CD4-positive, alpha-beta T cell treated with Interleukin-21 for 1 hour (primary cell): Measurements from ENCODE around the gene CYGB.
"Not testable (repeated sequence)": the region's sequence is repeated elsewhere in the genome, so short reads cannot be mapped to it uniquely, and the experiment has no call there.

Experiments used
- DNase-seq: peaks from one replicate; pipeline ENCODE4 v3.0.0-alpha.2; 2020

Gene CYGB

GRCh38 chr17:76519048-76519966 is 18.2 kb downstream of the CYGB start:
- DNase-seq, result no peak

DNA sequence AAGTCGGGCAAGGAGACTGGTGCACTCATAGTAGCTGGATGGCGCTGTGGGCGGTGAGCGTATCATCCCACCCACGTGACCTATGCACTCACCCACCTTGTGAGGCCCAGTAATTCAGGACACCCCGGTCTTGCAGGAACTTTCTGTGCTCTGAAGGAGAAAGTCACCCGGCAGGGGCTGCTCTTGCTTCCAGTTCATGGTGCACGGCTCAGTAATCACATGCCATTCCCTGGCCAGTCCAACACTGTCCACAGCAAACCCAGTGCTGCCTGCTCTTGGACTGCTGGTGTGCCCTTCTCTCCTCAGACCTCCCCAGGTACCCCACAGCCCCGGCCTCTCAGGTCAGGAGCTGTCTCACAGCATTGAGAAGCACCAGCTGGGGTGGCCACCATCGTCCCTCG is 19.9 kb downstream of the CYGB start:
- DNase-seq, result no peak

- DNase-seq, result peak; percentile 91
These were observed 22.1 kb downstream of the CYGB start for GRCh38 chr17:76515274-76515949.

- not testable (repeated sequence) for DNase-seq
These were observed 23.2 kb downstream of the CYGB start for GRCh38 chr17:76514355-76514754.

GRCh38 chr17:76513306-76513692 is 24.2 kb downstream of the CYGB start:
- no peak for DNase-seq

GRCh38 chr17:76512366-76513305 is 24.9 kb downstream of the CYGB start:
- no peak for DNase-seq

GRCh38 chr17:76511668-76512365 is 25.7 kb downstream of the CYGB start:
- no peak for DNase-seq

GRCh38 chr17:76510831-76511244 is 26.7 kb downstream of the CYGB start:
- DNase-seq, result no peak

DNA sequence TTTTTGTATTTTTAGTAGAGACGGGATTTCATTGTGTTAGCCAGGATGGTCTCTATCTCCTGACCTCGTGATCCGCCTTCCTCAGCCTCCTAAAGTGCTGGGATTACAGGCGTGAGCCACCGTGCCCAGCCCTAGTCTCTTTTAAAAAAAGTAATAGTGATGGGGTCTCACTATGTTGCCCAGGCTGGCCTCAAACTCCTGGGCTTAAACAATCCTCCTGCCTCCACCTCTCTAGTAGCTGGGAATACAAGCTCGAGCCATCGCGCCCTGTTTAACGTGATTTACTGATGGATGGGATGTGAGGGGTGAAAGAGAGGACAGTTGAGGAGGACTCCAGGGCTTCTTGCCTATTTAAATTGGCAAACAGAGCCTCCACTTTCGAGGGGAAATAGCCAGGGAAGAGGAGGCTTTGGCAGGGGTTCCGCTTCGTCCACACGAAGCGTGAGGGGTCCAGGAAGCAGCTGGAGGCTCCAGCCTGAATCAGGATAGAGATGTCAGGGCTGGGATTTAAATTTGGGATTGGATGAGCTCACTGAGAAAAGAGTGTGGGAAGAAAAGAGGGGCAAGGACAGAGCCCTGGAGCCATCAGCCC is 28.9 kb downstream of the CYGB start:
- DNase-seq, result not testable (repeated sequence)

DNA sequence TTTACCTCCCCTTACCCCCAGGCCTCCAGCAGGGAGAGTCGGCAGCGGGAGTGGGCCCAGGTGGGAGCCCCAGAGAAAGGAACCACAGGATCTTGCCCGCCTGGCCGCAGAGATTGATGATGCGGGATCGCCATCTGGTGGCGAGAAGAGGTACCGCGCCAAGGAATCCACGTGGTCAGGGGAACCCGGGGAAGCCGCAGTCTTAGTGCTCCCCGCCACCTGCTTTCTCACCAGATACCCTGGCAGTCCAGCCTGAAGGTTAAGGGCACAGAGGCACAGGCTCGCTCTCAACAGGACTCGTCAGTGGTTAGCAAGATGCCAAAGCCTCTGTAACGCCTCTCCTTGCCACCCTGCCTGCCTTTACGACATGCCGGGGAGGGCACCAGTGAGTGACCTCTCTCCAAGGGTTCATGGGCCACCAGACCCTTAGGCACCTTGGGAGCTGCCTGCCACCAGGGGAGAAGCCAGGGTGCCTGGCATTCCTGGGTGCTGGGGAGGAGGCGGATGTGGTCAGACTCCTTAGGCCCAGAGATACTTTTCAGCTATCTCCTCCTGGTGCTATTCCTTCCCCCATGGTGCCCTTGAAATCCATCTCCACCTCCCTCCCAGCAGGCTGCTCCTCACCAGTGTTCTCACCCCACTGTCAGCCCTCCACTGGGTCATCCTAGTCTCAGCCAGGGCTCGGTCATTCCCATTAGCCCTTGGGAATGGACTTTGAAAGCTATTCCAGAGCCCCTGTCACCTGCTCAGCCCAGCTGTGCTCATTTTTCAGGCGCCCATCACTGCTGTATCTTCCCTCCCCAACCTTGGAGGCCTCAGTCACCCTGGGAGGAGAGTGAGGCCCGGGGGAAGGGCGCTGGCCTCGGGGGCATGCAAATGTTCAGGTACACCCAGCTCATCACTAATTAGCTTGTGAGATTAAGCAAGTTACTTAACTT is 30.8 kb downstream of the CYGB start:
- peak; percentile 92 for DNase-seq

- DNase-seq, result no peak
These were observed 33.4 kb downstream of the CYGB start for GRCh38 chr17:76504117-76504516.

GRCh38 chr17:76502341-76503211 is 34.9 kb downstream of the CYGB start:
- DNase-seq, result no peak

- DNase-seq, result no peak
These were observed 35.6 kb downstream of the CYGB start for GRCh38 chr17:76501827-76502307.

GRCh38 chr17:76501018-76501826 is 36.3 kb downstream of the CYGB start, which contains the start of gene RHBDF2:
RHBDF2 (minus strand) TSS chr17:76501423; CDS start chr17:76481524, 19,899 bp downstream.
- DNase-seq, result peak; percentile 96

- DNase-seq, result no peak
These were observed 36.8 kb downstream of the CYGB start for GRCh38 chr17:76500747-76501017.

DNA sequence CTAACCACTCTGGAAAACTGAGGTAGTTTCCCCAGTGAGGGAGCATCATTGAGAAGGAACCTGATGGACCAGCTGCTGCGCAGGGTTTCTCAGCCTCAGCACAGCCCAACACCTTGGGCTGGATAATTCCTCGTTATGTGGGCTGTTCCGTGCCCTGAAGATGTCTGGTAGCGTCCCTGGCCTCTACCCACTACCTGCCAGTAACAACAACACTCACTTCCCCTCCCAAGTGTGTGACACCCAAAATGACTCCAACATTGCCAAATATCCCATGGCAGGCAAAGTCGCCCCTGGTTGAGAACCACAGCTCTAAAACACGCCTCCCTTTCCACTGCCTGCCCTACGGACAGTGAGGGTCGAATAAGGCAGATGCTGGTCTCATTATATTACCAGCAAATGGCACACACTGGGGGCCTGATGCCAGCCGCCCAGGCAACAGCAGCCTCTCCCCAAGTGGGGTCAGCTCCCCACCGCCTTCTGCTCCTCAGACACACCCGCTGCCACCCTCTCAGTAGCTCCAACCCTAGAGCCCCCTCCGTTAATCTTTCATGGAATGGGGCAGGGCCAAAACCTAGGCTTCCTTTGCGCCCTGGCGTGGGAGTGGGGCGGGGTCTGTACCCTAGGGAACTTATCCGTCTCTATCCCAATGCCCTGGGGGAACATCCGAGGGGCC is 37.3 kb downstream of the CYGB start:
- DNase-seq, result no peak

GRCh38 chr17:76499267-76499667 is 38.2 kb downstream of the CYGB start:
- no peak for DNase-seq

GRCh38 chr17:76498876-76499251 is 38.6 kb downstream of the CYGB start:
- peak; percentile 22 for DNase-seq
